Neural cell (in vitro differentiated cells): ENCODE measurements around the gene MAP2K6. TPM values are rescaled to one million over a fixed set of nuclear protein-coding genes. Genes with fewer than 3 reads are reported as not detected.

Source experiments
- H2AFZ ChIP-seq: fragments of 200-600, 300-800 bp; sonication (generic), shearing (Covaris generic); 2 replicates; pipeline ENCODE4 v1.6.0; 2014; ENCODE audit warnings: low read depth, mild to moderate bottlenecking, antibody characterized with exemption, low read length, moderate library complexity
- H3F3A ChIP-seq: fragments of 200-600 bp; shearing (Covaris generic); 2 replicates; pipeline ENCODE4 v1.6.1; 2016; ENCODE audit warnings: mild to moderate bottlenecking, moderate library complexity, mixed read lengths, antibody characterized with exemption, low read length; ENCODE audit not compliant: insufficient read depth, poor library complexity, severe bottlenecking
- H3K27ac ChIP-seq: fragments of 200-600, 300-800 bp; sonication (generic), shearing (Covaris generic); 2 replicates; pipeline ENCODE4 v1.5.1; 2014; ENCODE audit warnings: mild to moderate bottlenecking, low read length, moderate library complexity
- H3K27me3 ChIP-seq: fragments of 300-800, 200-600 bp; sonication (generic), shearing (Covaris generic); 2 replicates; pipeline ENCODE4 v1.6.0; 2014; ENCODE audit warnings: mild to moderate bottlenecking, low read depth, low read length, moderate library complexity; ENCODE audit not compliant: insufficient read depth
- H3K36me3 ChIP-seq: fragments of 300-800, 200-600 bp; sonication (generic), shearing (Covaris generic); 2 replicates; pipeline ENCODE4 v1.5.1; 2014; ENCODE audit warnings: mild to moderate bottlenecking, antibody characterized with exemption, low read length, moderate library complexity; ENCODE audit not compliant: insufficient read depth
- H3K4me2 ChIP-seq: fragments of 300-800, 200-600 bp; sonication (generic), shearing (Covaris generic); 2 replicates; pipeline ENCODE4 v1.6.0; 2014; ENCODE audit warnings: mild to moderate bottlenecking, low read length
- H3K4me3 ChIP-seq: fragments of 300-800, 200-600 bp; sonication (generic), shearing (Covaris generic); 2 replicates; pipeline ENCODE4 v1.5.1; 2014; ENCODE audit warnings: mild to moderate bottlenecking, low read length, moderate library complexity
- H3K79me2 ChIP-seq: fragments of 200-600 bp; shearing (Covaris generic); replicated peaks from 2 replicates; pipeline ENCODE4 v1.6.0; 2014; ENCODE audit warnings: mild to moderate bottlenecking, low read length, moderate library complexity; ENCODE audit not compliant: insufficient read depth
- H3K9ac ChIP-seq: fragments of 300-800, 200-600 bp; sonication (generic), shearing (Covaris generic); 2 replicates; pipeline ENCODE4 v1.6.1; 2016; ENCODE audit warnings: mild to moderate bottlenecking, low read length, mixed read lengths
- H3K9me2 ChIP-seq: fragments of 200-600 bp; shearing (Covaris generic); 2 replicates; pipeline ENCODE4 v1.6.1; 2016; ENCODE audit warnings: mild to moderate bottlenecking, low read length, mixed read lengths; ENCODE audit not compliant: insufficient read depth
- H3K9me3 ChIP-seq: fragments of 200-600, 300-800 bp; sonication (generic), shearing (Covaris generic); 2 replicates; pipeline ENCODE4 v1.6.1; 2016; ENCODE audit warnings: mild to moderate bottlenecking, mixed run types, low read length, moderate library complexity, mixed read lengths
- H4K20me1 ChIP-seq: fragments of 200-600 bp; shearing (Covaris generic); 2 replicates; pipeline ENCODE4 v1.6.1; 2016; ENCODE audit warnings: mild to moderate bottlenecking, mixed run types; ENCODE audit not compliant: insufficient read depth
- EP300 ChIP-seq: fragments of 450-650 bp; conservative IDR thresholded peaks from 2 replicates; pipeline ENCODE4 v1.6.1; 2014; ENCODE audit warnings: antibody characterized with exemption, mild to moderate bottlenecking, moderate library complexity; ENCODE audit not compliant: poor library complexity, severe bottlenecking
- EZH2 ChIP-seq: fragments of 200-600, 300-800 bp; shearing (Covaris generic), sonication (generic); IDR thresholded peaks from 2 replicates; pipeline ENCODE4 v1.6.1; 2014; ENCODE audit warnings: antibody characterized with exemption, low read length, borderline replicate concordance, mild to moderate bottlenecking; ENCODE audit not compliant: insufficient read depth, poor library complexity, severe bottlenecking
- MXI1 ChIP-seq: fragments of 450-650 bp; conservative IDR thresholded peaks from 2 replicates; pipeline ENCODE4 v1.6.1; 2014; ENCODE audit warnings: antibody characterized with exemption, mild to moderate bottlenecking; ENCODE audit not compliant: poor library complexity, severe bottlenecking
- POLR2AphosphoS5 ChIP-seq: IDR thresholded peaks from 2 replicates; pipeline ENCODE4 v1.6.1; 2012
- RAD21 ChIP-seq: fragments of 450-650 bp; conservative IDR thresholded peaks from 2 replicates; pipeline ENCODE4 v1.6.1; 2014; ENCODE audit warnings: antibody characterized with exemption, mild to moderate bottlenecking, moderate library complexity
- SMC3 ChIP-seq: fragments of 450-650 bp; conservative IDR thresholded peaks from 2 replicates; pipeline ENCODE4 v1.6.1; 2014; ENCODE audit warnings: antibody characterized with exemption, mild to moderate bottlenecking, moderate library complexity; ENCODE audit not compliant: poor library complexity
- TAF1 ChIP-seq: IDR thresholded peaks from 2 replicates; pipeline ENCODE4 v1.6.1; 2012; ENCODE audit warnings: low read depth
- polyA plus RNA-seq: library from polyadenylated mRNA; depleted of rRNA; stranded (reverse); fragments of >200 nt; gene quantifications from 2 replicates; pipeline ENCODE4 v1.2.3, GENCODE V29; 2014
- TF ChIP-seq, protein P1 (sequence below): IDR thresholded peaks from 2 replicates; pipeline ENCODE4 v1.6.1; 2012; ENCODE audit warnings: borderline replicate concordance
- TF ChIP-seq, protein P2 (sequence below): fragments of 450-650 bp; IDR thresholded peaks from 2 replicates; pipeline ENCODE4 v1.5.1; 2014; ENCODE audit warnings: antibody characterized with exemption, mild to moderate bottlenecking, moderate library complexity; ENCODE audit not compliant: poor library complexity, severe bottlenecking

The MAP2K6 gene
- polyA plus RNA-seq, 1 donor from 2014 or later = 10.5 TPM

DNA sequence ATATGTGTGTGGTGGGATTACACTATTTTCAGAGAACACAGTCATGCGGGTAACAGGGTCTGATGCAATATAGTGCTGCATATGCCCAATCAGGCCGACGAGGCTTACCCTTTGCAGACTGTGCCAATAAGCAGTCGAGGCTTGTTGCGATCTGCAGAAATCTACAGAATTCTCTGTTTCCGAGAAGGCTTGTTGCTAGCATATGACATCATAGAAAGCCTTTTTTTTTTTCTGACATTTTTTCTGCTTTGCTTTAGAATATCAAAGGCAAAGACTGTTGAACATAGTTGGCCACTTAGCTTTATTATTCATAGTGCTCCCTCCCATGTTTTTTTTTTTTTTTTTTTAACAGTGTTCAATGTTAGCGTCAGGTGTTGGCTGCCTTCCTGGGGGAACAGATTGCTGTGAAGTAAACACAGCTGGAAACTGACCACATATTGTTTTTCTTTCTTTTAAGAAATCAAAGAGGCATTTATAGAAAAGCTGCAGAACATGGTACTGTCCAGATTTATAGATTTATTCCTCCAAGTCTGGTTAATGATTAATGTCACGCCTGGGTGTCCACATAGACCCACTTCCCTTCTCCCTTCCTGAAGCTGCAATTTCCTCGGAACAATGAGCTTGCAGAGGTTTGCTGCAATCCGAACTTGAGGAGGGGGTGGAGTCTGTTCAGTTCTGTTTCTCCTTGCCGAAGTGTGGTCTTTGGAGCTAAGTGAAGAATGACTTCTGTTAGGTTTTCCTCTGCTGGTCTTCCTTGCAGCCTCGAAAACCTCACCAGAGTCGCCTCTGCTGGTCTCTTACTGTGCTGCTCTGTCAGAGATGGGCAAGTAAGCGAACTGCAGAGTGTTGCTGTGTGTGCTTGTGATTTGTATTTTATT lies 87.3 kb downstream of the MAP2K6 start:
- Histone ChIP-seq H3K4me2 (peak overlapping the region; percentile 36), H3K36me3 (no peaks in the 10 kb centered on the region), H2AFZ (peak overlapping the region; percentile 30), H3K4me3 (peak overlapping the region; percentile 51), H3F3A (no peaks in the 10 kb centered on the region), H3K27ac (peak overlapping the region; percentile 26), H4K20me1 (no peaks in the 10 kb centered on the region), H3K9me2 (no peaks in the 10 kb centered on the region), H3K79me2 (no peaks in the 10 kb centered on the region), H3K9me3 (no peaks in the 10 kb centered on the region), H3K27me3 (no peaks in the 10 kb centered on the region), H3K9ac (peak overlapping the region; percentile 23)
- TF ChIP-seq, protein P1, sequence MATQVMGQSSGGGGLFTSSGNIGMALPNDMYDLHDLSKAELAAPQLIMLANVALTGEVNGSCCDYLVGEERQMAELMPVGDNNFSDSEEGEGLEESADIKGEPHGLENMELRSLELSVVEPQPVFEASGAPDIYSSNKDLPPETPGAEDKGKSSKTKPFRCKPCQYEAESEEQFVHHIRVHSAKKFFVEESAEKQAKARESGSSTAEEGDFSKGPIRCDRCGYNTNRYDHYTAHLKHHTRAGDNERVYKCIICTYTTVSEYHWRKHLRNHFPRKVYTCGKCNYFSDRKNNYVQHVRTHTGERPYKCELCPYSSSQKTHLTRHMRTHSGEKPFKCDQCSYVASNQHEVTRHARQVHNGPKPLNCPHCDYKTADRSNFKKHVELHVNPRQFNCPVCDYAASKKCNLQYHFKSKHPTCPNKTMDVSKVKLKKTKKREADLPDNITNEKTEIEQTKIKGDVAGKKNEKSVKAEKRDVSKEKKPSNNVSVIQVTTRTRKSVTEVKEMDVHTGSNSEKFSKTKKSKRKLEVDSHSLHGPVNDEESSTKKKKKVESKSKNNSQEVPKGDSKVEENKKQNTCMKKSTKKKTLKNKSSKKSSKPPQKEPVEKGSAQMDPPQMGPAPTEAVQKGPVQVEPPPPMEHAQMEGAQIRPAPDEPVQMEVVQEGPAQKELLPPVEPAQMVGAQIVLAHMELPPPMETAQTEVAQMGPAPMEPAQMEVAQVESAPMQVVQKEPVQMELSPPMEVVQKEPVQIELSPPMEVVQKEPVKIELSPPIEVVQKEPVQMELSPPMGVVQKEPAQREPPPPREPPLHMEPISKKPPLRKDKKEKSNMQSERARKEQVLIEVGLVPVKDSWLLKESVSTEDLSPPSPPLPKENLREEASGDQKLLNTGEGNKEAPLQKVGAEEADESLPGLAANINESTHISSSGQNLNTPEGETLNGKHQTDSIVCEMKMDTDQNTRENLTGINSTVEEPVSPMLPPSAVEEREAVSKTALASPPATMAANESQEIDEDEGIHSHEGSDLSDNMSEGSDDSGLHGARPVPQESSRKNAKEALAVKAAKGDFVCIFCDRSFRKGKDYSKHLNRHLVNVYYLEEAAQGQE = no peak
- no peak for TF ChIP-seq EZH2
- TF ChIP-seq, protein P2, sequence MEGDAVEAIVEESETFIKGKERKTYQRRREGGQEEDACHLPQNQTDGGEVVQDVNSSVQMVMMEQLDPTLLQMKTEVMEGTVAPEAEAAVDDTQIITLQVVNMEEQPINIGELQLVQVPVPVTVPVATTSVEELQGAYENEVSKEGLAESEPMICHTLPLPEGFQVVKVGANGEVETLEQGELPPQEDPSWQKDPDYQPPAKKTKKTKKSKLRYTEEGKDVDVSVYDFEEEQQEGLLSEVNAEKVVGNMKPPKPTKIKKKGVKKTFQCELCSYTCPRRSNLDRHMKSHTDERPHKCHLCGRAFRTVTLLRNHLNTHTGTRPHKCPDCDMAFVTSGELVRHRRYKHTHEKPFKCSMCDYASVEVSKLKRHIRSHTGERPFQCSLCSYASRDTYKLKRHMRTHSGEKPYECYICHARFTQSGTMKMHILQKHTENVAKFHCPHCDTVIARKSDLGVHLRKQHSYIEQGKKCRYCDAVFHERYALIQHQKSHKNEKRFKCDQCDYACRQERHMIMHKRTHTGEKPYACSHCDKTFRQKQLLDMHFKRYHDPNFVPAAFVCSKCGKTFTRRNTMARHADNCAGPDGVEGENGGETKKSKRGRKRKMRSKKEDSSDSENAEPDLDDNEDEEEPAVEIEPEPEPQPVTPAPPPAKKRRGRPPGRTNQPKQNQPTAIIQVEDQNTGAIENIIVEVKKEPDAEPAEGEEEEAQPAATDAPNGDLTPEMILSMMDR = no peak
- TF ChIP-seq SMC3 = no peak
- TF ChIP-seq MXI1 = no peak
- no peak for TF ChIP-seq TAF1
- TF ChIP-seq EP300 = no peak
- TF ChIP-seq RAD21 = no peak
- no peak for TF ChIP-seq POLR2AphosphoS5

DNA sequence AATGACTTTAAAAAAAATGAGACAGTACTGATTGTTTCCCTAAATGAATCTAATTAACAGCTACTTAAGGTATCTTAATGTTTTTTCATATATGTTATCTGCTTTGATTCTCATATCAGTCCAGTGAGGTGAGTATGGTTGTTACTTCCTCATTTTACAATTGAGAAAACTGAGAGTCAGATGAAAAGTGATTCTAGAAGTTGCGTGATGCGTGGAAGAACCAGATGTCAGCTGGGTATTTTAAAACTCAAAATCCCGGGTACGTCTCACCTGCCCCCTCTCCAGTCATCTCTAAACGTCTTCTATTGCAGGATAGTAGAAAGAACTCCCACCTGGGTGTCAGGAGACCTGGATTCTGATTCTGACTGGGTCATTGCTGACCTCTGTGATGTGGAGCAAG lies 89.2 kb downstream of the MAP2K6 start:
- no peak overlapping the region for H3K4me2 ChIP-seq
- H3K27ac ChIP-seq = no peak overlapping the region
- no peaks in the 10 kb centered on the region for H3F3A ChIP-seq
- no peaks in the 10 kb centered on the region for H3K9me3 ChIP-seq
- TF ChIP-seq TAF1 (no peak), MXI1 (no peak), POLR2AphosphoS5 (no peak), EP300 (no peak), EZH2 (no peak), SMC3 (no peak), RAD21 (no peak)
- TF ChIP-seq, protein P2 = no peak
- H3K27me3 ChIP-seq = no peaks in the 10 kb centered on the region
- no peaks in the 10 kb centered on the region for H3K79me2 ChIP-seq
- H4K20me1 ChIP-seq = no peaks in the 10 kb centered on the region
- no peaks in the 10 kb centered on the region for H3K36me3 ChIP-seq
- no peaks in the 10 kb centered on the region for H3K9me2 ChIP-seq
- no peak overlapping the region for H3K4me3 ChIP-seq
- H3K9ac ChIP-seq = no peak overlapping the region
- no peak overlapping the region for H2AFZ ChIP-seq
